HG02884 (cell line): ENCODE measurements around the gene GJD3.

Source experiments
- ATAC-seq: cut with Tn5 transposase; IDR thresholded peaks from one replicate; pipeline ENCODE4 v1.9.1; 2021; ENCODE audit warnings: mild to moderate bottlenecking, moderate library complexity; ENCODE audit not compliant: unreplicated experiment

GJD3 gene

GRCh38 chr17:40352779-40353394 lies 11.7 kb downstream of the GJD3 start:
- no peak for ATAC-seq

- ATAC-seq = no peak
Measured at GRCh38 chr17:40352237-40352778, 12.2 kb downstream of the GJD3 start.

GRCh38 chr17:40351359-40352236 lies 12.9 kb downstream of the GJD3 start:
- no peak for ATAC-seq

- no peak for ATAC-seq
Measured at GRCh38 chr17:40350689-40351358, 13.7 kb downstream of the GJD3 start.

- ATAC-seq = no peak
Measured at GRCh38 chr17:40349895-40350688, 14.4 kb downstream of the GJD3 start.

GRCh38 chr17:40349477-40349894 lies 15.1 kb downstream of the GJD3 start:
- ATAC-seq = no peak

GRCh38 chr17:40348562-40349476 lies 15.7 kb downstream of the GJD3 start:
- ATAC-seq = no peak

- no peak for ATAC-seq
Measured at GRCh38 chr17:40348136-40348504, 16.4 kb downstream of the GJD3 start.

- no peak for ATAC-seq
Measured at GRCh38 chr17:40347319-40348135, 17.0 kb downstream of the GJD3 start.

GRCh38 chr17:40346765-40347158 lies 17.8 kb downstream of the GJD3 start:
- ATAC-seq = no peak

- ATAC-seq = no peak
Measured at GRCh38 chr17:40345994-40346764, 18.4 kb downstream of the GJD3 start.

- no peak for ATAC-seq
Measured at GRCh38 chr17:40345161-40345993, 19.2 kb downstream of the GJD3 start.

GRCh38 chr17:40344421-40345160 lies 19.9 kb downstream of the GJD3 start:
- ATAC-seq = no peak

GRCh38 chr17:40343219-40344119 lies 21.1 kb downstream of the GJD3 start:
- no peak for ATAC-seq

- ATAC-seq = no peak
Measured at GRCh38 chr17:40342504-40343218, 21.9 kb downstream of the GJD3 start.
